Ascending aorta (tissue), 2 donors: Measurements from ENCODE around the gene FLACC1. TPM values are rescaled to one million over a fixed set of nuclear protein-coding genes. Genes with fewer than 3 reads are reported as not detected.

Experiments used
- DNase-seq, 2 donors: peaks; one replicate each; pipeline ENCODE4 v3.0.0-alpha.2; 2019; ENCODE audit warnings: low spot score in 2 of 2
- H3K27ac ChIP-seq, 2 donors: fragments of 200-600 bp; sonication (generic); one replicate each; pipeline ENCODE4 v1.5.1; 2016 to 2017; ENCODE audit warnings: mild to moderate bottlenecking in 1 of 2
- H3K27me3 ChIP-seq: fragments of 200-600 bp; sonication (generic); one replicate; pipeline ENCODE4 v1.5.1; 2017
- H3K36me3 ChIP-seq, 2 donors: fragments of 200-600 bp; sonication (generic); one replicate each; pipeline ENCODE4 v1.5.1; 2016
- H3K4me1 ChIP-seq, 2 donors: fragments of 200-600 bp; sonication (generic); one replicate each; pipeline ENCODE4 v1.5.1; 2016 to 2017; ENCODE audit warnings: mild to moderate bottlenecking in 1 of 2
- H3K4me3 ChIP-seq, 2 donors: fragments of 200-600 bp; sonication (generic); one replicate each; pipeline ENCODE4 v1.5.1; 2016 to 2017; ENCODE audit warnings: mild to moderate bottlenecking in 1 of 2
- H3K9me3 ChIP-seq, 2 donors: fragments of 200-600 bp; sonication (generic); one replicate each; pipeline ENCODE4 v1.5.1; 2016
- intact Hi-C: fragments of 100-400 bp; cut with DNase I; formaldehyde crosslinking; loops from one replicate; pipeline ENCODE4 v1.15.1; 2023
- total RNA-seq: library from RNA; depleted of rRNA; stranded (reverse); fragments of >200 nt; gene quantifications from one replicate; pipeline ENCODE4 v1.1.0, GENCODE V29; 2016
- TF ChIP-seq, protein P1 (sequence below), 3 experiments: fragments of 200-600 bp in 2 of 3; fragments of 450-650 bp in 1 of 3; sonication (generic) in 2 of 3; IDR thresholded peaks; one replicate each; pipeline ENCODE4 v1.5.1; 2016 to 2019; ENCODE audit warnings: antibody characterized with exemption in 3 of 3, mild to moderate bottlenecking in 1 of 3, moderate library complexity in 1 of 3

Gene FLACC1
- total RNA-seq, 1 donor from 2014 or later, result 0.32 TPM

GRCh38 chr2:201401815-201402214 lies 44.7 kb upstream of the FLACC1 start:
- H3K4me1 ChIP-seq, result peaks cover 6 to 27% of the 10 kb centered on the region in 2 donors
- intact Hi-C loops, result no loop called here

GRCh38 chr2:201396595-201396994 lies 39.5 kb upstream of the FLACC1 start:
- DNase-seq, result no peak
- intact Hi-C loops, result no loop called here
- Histone ChIP-seq H3K4me1 (peaks cover 0 to 4% of the 10 kb centered on the region in 2 donors), H3K27me3 (no peaks in the 10 kb centered on the region), H3K27ac (no peak overlapping the region), H3K4me3 (no peak overlapping the region), H3K36me3 (peaks cover 53 to 81% of the 10 kb centered on the region in 2 donors), H3K9me3 (no peaks in the 10 kb centered on the region)
- TF ChIP-seq, protein P1, sequence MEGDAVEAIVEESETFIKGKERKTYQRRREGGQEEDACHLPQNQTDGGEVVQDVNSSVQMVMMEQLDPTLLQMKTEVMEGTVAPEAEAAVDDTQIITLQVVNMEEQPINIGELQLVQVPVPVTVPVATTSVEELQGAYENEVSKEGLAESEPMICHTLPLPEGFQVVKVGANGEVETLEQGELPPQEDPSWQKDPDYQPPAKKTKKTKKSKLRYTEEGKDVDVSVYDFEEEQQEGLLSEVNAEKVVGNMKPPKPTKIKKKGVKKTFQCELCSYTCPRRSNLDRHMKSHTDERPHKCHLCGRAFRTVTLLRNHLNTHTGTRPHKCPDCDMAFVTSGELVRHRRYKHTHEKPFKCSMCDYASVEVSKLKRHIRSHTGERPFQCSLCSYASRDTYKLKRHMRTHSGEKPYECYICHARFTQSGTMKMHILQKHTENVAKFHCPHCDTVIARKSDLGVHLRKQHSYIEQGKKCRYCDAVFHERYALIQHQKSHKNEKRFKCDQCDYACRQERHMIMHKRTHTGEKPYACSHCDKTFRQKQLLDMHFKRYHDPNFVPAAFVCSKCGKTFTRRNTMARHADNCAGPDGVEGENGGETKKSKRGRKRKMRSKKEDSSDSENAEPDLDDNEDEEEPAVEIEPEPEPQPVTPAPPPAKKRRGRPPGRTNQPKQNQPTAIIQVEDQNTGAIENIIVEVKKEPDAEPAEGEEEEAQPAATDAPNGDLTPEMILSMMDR (IDR thresholded peaks at IDR 0.05), result no peak

More at GRCh38 chr2:201401815-201402214, 44.7 kb upstream of the FLACC1 start:
- Histone ChIP-seq H3K27ac (no peak overlapping the region), H3K27me3 (no peaks in the 10 kb centered on the region), H3K36me3 (peaks cover 9 to 30% of the 10 kb centered on the region in 2 donors), H3K4me3 (no peak overlapping the region), H3K9me3 (no peaks in the 10 kb centered on the region)
- TF ChIP-seq, protein P1 (IDR thresholded peaks at IDR 0.05), result no peak
- no peak for DNase-seq

GRCh38 chr2:201383136-201383535 lies 26.0 kb upstream of the FLACC1 start:
- TF ChIP-seq, protein P1 (IDR thresholded peaks at IDR 0.05), result no peak
- DNase-seq, result no peak
- H3K4me3 ChIP-seq, result no peak overlapping the region
- intact Hi-C loops, result no loop called here
- H3K36me3 ChIP-seq, result peaks cover 36 to 81% of the 10 kb centered on the region in 2 donors
- no peaks in the 10 kb centered on the region for H3K9me3 ChIP-seq
- no peak overlapping the region for H3K27ac ChIP-seq
- no peaks in the 10 kb centered on the region for H3K27me3 ChIP-seq
- no peaks in the 10 kb centered on the region for H3K4me1 ChIP-seq

DNA sequence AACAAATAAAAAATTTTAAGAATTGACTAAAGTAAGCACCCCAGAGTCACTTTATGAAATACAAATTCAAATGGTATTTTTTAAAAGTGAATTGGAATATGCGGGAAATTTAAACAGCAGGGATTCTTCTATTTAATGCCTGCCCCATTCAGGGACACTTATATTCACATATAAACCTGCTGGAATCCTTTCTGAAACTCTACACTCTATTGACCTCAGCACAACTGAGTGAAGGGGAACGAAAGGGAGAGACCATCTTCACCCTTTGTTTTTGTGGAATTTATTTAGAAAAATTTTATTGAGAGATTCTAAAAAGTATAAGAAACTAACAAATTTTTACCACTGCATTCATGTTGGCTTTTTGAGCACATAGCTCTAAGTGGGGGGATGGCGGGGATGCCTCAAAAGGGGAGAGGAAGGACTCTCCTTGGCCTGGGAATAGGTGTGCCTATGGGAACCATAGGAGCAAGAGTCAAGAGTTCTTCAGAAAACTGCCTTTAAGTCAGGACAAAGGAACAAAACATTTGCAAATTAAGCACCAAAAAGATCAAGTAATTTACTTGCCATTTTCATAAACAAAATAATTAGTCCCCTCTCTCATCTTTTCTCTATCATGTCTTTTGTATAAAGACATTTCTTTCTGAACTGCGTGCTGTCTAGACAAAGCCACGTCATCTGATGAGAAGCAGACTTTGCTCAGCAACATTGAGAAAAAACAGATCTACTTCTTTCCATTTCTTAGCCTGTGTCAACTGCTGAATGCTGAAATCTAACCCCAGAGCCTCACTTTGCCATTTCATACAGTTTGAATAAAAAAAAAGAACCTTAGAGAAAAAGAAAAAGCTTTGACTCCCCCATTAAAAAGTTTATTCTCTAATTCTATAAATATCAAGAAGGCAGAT lies 21.6 kb upstream of the FLACC1 start:
- Histone ChIP-seq H3K27ac (no peak overlapping the region), H3K4me1 (no peaks in the 10 kb centered on the region)
- no peak for DNase-seq

GRCh38 chr2:201377218-201377617 lies 20.1 kb upstream of the FLACC1 start:
- DNase-seq, result no peak
- Histone ChIP-seq H3K36me3 (peaks cover 18 to 56% of the 10 kb centered on the region in 2 donors), H3K4me1 (no peaks in the 10 kb centered on the region), H3K9me3 (no peaks in the 10 kb centered on the region), H3K27me3 (no peaks in the 10 kb centered on the region), H3K4me3 (no peak overlapping the region), H3K27ac (no peak overlapping the region)
- TF ChIP-seq, protein P1 (IDR thresholded peaks at IDR 0.05), result no peak
- intact Hi-C loops, result no loop called here

More for the DNA sequence above, 21.6 kb upstream of the FLACC1 start:
- Histone ChIP-seq H3K36me3 (peaks cover 18 to 63% of the 10 kb centered on the region in 2 donors), H3K4me3 (no peak overlapping the region), H3K27me3 (no peaks in the 10 kb centered on the region), H3K9me3 (no peaks in the 10 kb centered on the region)
- TF ChIP-seq, protein P1 (IDR thresholded peaks at IDR 0.05), result no peak
- intact Hi-C loops, result no loop called here
